Measurements from ENCODE around the gene CHCHD6. TPM values are rescaled to one million over a fixed set of nuclear protein-coding genes. Genes with fewer than 3 reads are reported as not detected.

CHCHD6 gene
- total and polyA plus RNA-seq, 2 of the 4 experiments (the other 2 are of a cell fraction), result 18.8 to 28.9 TPM

DNA sequence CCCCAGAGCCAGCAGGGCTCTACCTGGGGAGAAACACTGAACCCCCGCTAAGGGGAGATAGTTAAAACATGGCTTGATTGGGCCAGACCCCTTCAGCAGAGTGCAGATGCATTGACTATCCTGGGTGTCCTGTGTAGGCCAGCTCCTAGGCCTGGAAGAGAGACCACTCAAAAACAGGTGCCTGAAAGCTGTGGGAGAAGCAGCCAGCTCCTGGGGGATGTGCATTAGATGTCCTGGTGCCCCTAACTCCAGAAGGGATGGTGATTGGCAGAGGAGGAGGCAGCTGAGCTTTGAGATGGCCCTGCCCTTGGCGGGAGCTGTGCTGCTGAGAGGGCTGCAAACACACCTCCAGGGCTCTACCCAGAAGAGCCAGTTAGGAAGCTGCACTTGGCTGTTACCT, 189.6 kb downstream of the CHCHD6 start:
- no peak for DNase-seq
- no peaks in the 10 kb centered on the region for H3K9me3 ChIP-seq (ENCODE audit: control insufficient read depth, insufficient read depth, low read length)

More for the DNA sequence above, 189.6 kb downstream of the CHCHD6 start:
- TF ChIP-seq RFX5 (IDR thresholded peaks at IDR 0.05; ENCODE audit: low read depth, low read length) (no peak), BHLHE40 (IDR thresholded peaks at IDR 0.05; ENCODE audit: low read depth, low read length) (no peak), RCOR1 (IDR thresholded peaks at IDR 0.05; ENCODE audit: insufficient replicate concordance, low read length) (no peak), CEBPB (IDR thresholded peaks at IDR 0.05; ENCODE audit: low read depth, low read length) (no peak), FOS (IDR thresholded peaks at IDR 0.05; ENCODE audit: low read depth, low read length) (no peak), RAD21 (IDR thresholded peaks at IDR 0.05; ENCODE audit: low read length) (no peak), MAFK (IDR thresholded peaks at IDR 0.05; ENCODE audit: low read depth, low read length) (no peak), MXI1 (IDR thresholded peaks at IDR 0.05; ENCODE audit: borderline replicate concordance, low read depth, low read length) (no peak), NFE2L2 (IDR thresholded peaks at IDR 0.05; ENCODE audit: low read depth, low read length) (no peak), SMC3 (IDR thresholded peaks at IDR 0.05; ENCODE audit: low read depth, low read length) (no peak), POLR2A (IDR thresholded peaks at IDR 0.05; ENCODE audit: low read depth, low read length) (no peak), CHD1 (IDR thresholded peaks at IDR 0.05; ENCODE audit: low read depth, low read length) (no peak), MAZ (IDR thresholded peaks at IDR 0.05; ENCODE audit: borderline replicate concordance, low read depth, low read length) (no peak)
- TF ChIP-seq, protein P1, sequence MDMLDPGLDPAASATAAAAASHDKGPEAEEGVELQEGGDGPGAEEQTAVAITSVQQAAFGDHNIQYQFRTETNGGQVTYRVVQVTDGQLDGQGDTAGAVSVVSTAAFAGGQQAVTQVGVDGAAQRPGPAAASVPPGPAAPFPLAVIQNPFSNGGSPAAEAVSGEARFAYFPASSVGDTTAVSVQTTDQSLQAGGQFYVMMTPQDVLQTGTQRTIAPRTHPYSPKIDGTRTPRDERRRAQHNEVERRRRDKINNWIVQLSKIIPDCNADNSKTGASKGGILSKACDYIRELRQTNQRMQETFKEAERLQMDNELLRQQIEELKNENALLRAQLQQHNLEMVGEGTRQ (IDR thresholded peaks at IDR 0.05; ENCODE audit: low read depth, low read length), result no peak
- TF ChIP-seq, protein P2, sequence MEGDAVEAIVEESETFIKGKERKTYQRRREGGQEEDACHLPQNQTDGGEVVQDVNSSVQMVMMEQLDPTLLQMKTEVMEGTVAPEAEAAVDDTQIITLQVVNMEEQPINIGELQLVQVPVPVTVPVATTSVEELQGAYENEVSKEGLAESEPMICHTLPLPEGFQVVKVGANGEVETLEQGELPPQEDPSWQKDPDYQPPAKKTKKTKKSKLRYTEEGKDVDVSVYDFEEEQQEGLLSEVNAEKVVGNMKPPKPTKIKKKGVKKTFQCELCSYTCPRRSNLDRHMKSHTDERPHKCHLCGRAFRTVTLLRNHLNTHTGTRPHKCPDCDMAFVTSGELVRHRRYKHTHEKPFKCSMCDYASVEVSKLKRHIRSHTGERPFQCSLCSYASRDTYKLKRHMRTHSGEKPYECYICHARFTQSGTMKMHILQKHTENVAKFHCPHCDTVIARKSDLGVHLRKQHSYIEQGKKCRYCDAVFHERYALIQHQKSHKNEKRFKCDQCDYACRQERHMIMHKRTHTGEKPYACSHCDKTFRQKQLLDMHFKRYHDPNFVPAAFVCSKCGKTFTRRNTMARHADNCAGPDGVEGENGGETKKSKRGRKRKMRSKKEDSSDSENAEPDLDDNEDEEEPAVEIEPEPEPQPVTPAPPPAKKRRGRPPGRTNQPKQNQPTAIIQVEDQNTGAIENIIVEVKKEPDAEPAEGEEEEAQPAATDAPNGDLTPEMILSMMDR (conservative IDR thresholded peaks at IDR 0.05; ENCODE audit: low read depth, low read length), result no peak
- TF ChIP-seq, protein P3, sequence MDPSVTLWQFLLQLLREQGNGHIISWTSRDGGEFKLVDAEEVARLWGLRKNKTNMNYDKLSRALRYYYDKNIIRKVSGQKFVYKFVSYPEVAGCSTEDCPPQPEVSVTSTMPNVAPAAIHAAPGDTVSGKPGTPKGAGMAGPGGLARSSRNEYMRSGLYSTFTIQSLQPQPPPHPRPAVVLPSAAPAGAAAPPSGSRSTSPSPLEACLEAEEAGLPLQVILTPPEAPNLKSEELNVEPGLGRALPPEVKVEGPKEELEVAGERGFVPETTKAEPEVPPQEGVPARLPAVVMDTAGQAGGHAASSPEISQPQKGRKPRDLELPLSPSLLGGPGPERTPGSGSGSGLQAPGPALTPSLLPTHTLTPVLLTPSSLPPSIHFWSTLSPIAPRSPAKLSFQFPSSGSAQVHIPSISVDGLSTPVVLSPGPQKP (IDR thresholded peaks at IDR 0.05; ENCODE audit: borderline replicate concordance, low read depth, low read length), result no peak
- dilution Hi-C loops (cut with HindIII; ENCODE audit: low sequenced_read_pairs, unreplicated experiment), result no loop called here
- no peak overlapping the region for H2BK120ac ChIP-seq (ENCODE audit: low read depth, low read length)
- no peaks in the 10 kb centered on the region for H4K20me1 ChIP-seq (ENCODE audit: insufficient read depth, low read length)
- H3K4me1 ChIP-seq (ENCODE audit: control insufficient read depth, insufficient read depth, low read length), result peaks cover 4% of the 10 kb centered on the region; the same call in 1 of the 2 replicates
- no peak overlapping the region for H3K4me3 ChIP-seq (ENCODE audit: insufficient read depth, low read depth, low read length)
- no peak overlapping the region for H2BK5ac ChIP-seq (ENCODE audit: low read depth, low read length, poor library complexity, severe bottlenecking)
- no peak overlapping the region for H4K8ac ChIP-seq (ENCODE audit: low read depth in 2 of 2, low read length in 2 of 2)
- no peak overlapping the region for H3K27ac ChIP-seq (ENCODE audit: insufficient read depth, low read length)
- no peak overlapping the region for H3K4ac ChIP-seq (ENCODE audit: low read depth, low read length)
- in situ Hi-C loops (cut with MboI; ENCODE audit: low sequenced_read_pairs), result no loop called here
- no peak overlapping the region for H2BK15ac ChIP-seq (ENCODE audit: low read depth, low read length)
- H3K9me1 ChIP-seq (ENCODE audit: insufficient read depth, low read length), result peaks cover 6% of the 10 kb centered on the region; the same call in 1 of the 2 replicates
- no peak overlapping the region for H3K14ac ChIP-seq (replicated peaks; ENCODE audit: low read depth, low read length)
- H4K91ac ChIP-seq (ENCODE audit: insufficient read depth, low read depth, low read length), result no peak overlapping the region
- POLR2A ChIA-PET (ENCODE audit: unreplicated experiment), result no interaction called here
- H3K9ac ChIP-seq (ENCODE audit: low read depth, low read length), result no peak overlapping the region
- intact Hi-C loops (cut with micrococcal nuclease), result no loop called here
- H3K23ac ChIP-seq (ENCODE audit: low read depth, low read length), result no peak overlapping the region
- ATAC-seq (ENCODE audit: low read depth), result no peak
- no peak overlapping the region for H2AK9ac ChIP-seq (replicated peaks; ENCODE audit: low read depth, low read length, poor library complexity)
- H3K27me3 ChIP-seq (ENCODE audit: control insufficient read depth, insufficient read depth, low read length), result no peaks in the 10 kb centered on the region
- H2AK5ac ChIP-seq (ENCODE audit: low read depth, low read length), result no peak overlapping the region
- H2AFZ ChIP-seq (replicated peaks; ENCODE audit: low read length, poor library complexity), result no peak overlapping the region
- H3K36me3 ChIP-seq (ENCODE audit: control insufficient read depth, insufficient read depth, low read length), result no peaks in the 10 kb centered on the region
- no peak overlapping the region for H3K56ac ChIP-seq (ENCODE audit: extremely low read depth, insufficient read depth, low read length)
- H3K4me2 ChIP-seq (ENCODE audit: low read depth, low read length), result no peak overlapping the region
- no peaks in the 10 kb centered on the region for H3K79me1 ChIP-seq (ENCODE audit: low read depth in 1 of 2, low read length in 2 of 2)
- no peak overlapping the region for H2BK20ac ChIP-seq (ENCODE audit: low read depth, low read length)
- no peak overlapping the region for H4K5ac ChIP-seq (ENCODE audit: low read depth, low read length)
- CTCF ChIA-PET, result no interaction called here
- no TSS peak for BruUV-seq (replicated peaks)
- WGBS, 2 experiments (ENCODE audit: extremely low coverage in 2 of 2, insufficient read length in 1 of 2), result no CpG with 5 or more reads among the region's 2 CpGs
- H3K18ac ChIP-seq (ENCODE audit: low read depth, low read length), result no peak overlapping the region

Measured in IMR-90 (cell line).